ENCODE measurements around the gene HMOX1. TPM values are rescaled to one million over a fixed set of nuclear protein-coding genes. Genes with fewer than 3 reads are reported as not detected.

The HMOX1 gene
- polyA plus RNA-seq, 1 donor from 2014 or later, result not detected

GRCh38 chr22:35348026-35348590, 32.8 kb upstream of the HMOX1 start:
- no peaks in the 10 kb centered on the region for H3K79me2 ChIP-seq (replicated peaks; ENCODE audit: insufficient read depth, low read length)
- no peaks in the 10 kb centered on the region for H3F3A ChIP-seq (ENCODE audit: insufficient read depth, low read length, poor library complexity, severe bottlenecking)
- H3K9ac ChIP-seq (ENCODE audit: low read length), result no peak overlapping the region
- H3K36me3 ChIP-seq (ENCODE audit: insufficient read depth, low read length), result no peaks in the 10 kb centered on the region
- no peaks in the 10 kb centered on the region for H4K20me1 ChIP-seq (ENCODE audit: insufficient read depth)
- no peaks in the 10 kb centered on the region for H3K9me3 ChIP-seq (ENCODE audit: low read length)
- TF ChIP-seq TAF1 (IDR thresholded peaks at IDR 0.05; ENCODE audit: low read depth) (no peak), CTCF (IDR thresholded peaks at IDR 0.05; ENCODE audit: poor library complexity, severe bottlenecking) (no peak), EP300 (conservative IDR thresholded peaks at IDR 0.05; ENCODE audit: poor library complexity, severe bottlenecking) (no peak), REST (IDR thresholded peaks at IDR 0.05; ENCODE audit: borderline replicate concordance) (no peak), RAD21 (conservative IDR thresholded peaks at IDR 0.05) (no peak), EZH2 (IDR thresholded peaks at IDR 0.05; ENCODE audit: borderline replicate concordance, insufficient read depth, low read length, poor library complexity, severe bottlenecking) (no peak), POLR2AphosphoS5 (IDR thresholded peaks at IDR 0.05) (no peak)
- no peak overlapping the region for H3K27ac ChIP-seq (ENCODE audit: low read length)
- H3K4me2 ChIP-seq (ENCODE audit: low read length), result no peak overlapping the region
- no peak overlapping the region for H2AFZ ChIP-seq (ENCODE audit: low read depth, low read length)
- H3K27me3 ChIP-seq (ENCODE audit: insufficient read depth, low read depth, low read length), result no peaks in the 10 kb centered on the region
- no peaks in the 10 kb centered on the region for H3K9me2 ChIP-seq (ENCODE audit: insufficient read depth, low read length)
- H3K4me3 ChIP-seq (ENCODE audit: low read length), result no peak overlapping the region

GRCh38 chr22:35348703-35349102, 32.2 kb upstream of the HMOX1 start:
- H3K4me3 ChIP-seq (ENCODE audit: low read length), result no peak overlapping the region
- H3K36me3 ChIP-seq (ENCODE audit: insufficient read depth, low read length), result no peaks in the 10 kb centered on the region
- no peak for TF ChIP-seq POLR2AphosphoS5 (IDR thresholded peaks at IDR 0.05)
- TF ChIP-seq EZH2 (IDR thresholded peaks at IDR 0.05; ENCODE audit: borderline replicate concordance, insufficient read depth, low read length, poor library complexity, severe bottlenecking), result no peak
- TF ChIP-seq RAD21 (conservative IDR thresholded peaks at IDR 0.05), result no peak
- no peak for TF ChIP-seq SMC3 (conservative IDR thresholded peaks at IDR 0.05; ENCODE audit: poor library complexity)
- no peak for TF ChIP-seq EP300 (conservative IDR thresholded peaks at IDR 0.05; ENCODE audit: poor library complexity, severe bottlenecking)
- no peak for TF ChIP-seq CTCF (IDR thresholded peaks at IDR 0.05; ENCODE audit: poor library complexity, severe bottlenecking)
- TF ChIP-seq TAF1 (IDR thresholded peaks at IDR 0.05; ENCODE audit: low read depth), result no peak
- no peak overlapping the region for H3K27ac ChIP-seq (ENCODE audit: low read length)
- no peak overlapping the region for H2AFZ ChIP-seq (ENCODE audit: low read depth, low read length)
- H3K4me2 ChIP-seq (ENCODE audit: low read length), result no peak overlapping the region
- no peaks in the 10 kb centered on the region for H3K27me3 ChIP-seq (ENCODE audit: insufficient read depth, low read depth, low read length)
- H4K20me1 ChIP-seq (ENCODE audit: insufficient read depth), result no peaks in the 10 kb centered on the region
- H3K79me2 ChIP-seq (replicated peaks; ENCODE audit: insufficient read depth, low read length), result no peaks in the 10 kb centered on the region
- H3K9ac ChIP-seq (ENCODE audit: low read length), result no peak overlapping the region
- no peaks in the 10 kb centered on the region for H3F3A ChIP-seq (ENCODE audit: insufficient read depth, low read length, poor library complexity, severe bottlenecking)
- no peaks in the 10 kb centered on the region for H3K9me2 ChIP-seq (ENCODE audit: insufficient read depth, low read length)
- no peaks in the 10 kb centered on the region for H3K9me3 ChIP-seq (ENCODE audit: low read length)
